COLO668 (cell line): ENCODE results near the gene GALNTL6.

Experiments used
- DNase-seq: peaks from one replicate; lab custom pipeline; 2025; ENCODE audit not compliant: unreplicated experiment; lab: John Stamatoyannopoulos, UW

GALNTL6 gene

GRCh38 chr4:172177382-172177781 is 364.2 kb downstream of the GALNTL6 start:
- DNase-seq = no peak

- DNase-seq = no peak
Measured at GRCh38 chr4:172188248-172188988, 375.2 kb downstream of the GALNTL6 start.

GRCh38 chr4:172202480-172203076 is 389.4 kb downstream of the GALNTL6 start:
- DNase-seq = no peak

- no peak for DNase-seq
Measured at GRCh38 chr4:172207258-172207657, 394.1 kb downstream of the GALNTL6 start.

- DNase-seq = no peak
Measured at GRCh38 chr4:172207886-172208285, 394.7 kb downstream of the GALNTL6 start.

- DNase-seq = no peak
Measured at GRCh38 chr4:172220679-172221078, 407.5 kb downstream of the GALNTL6 start.

- DNase-seq = no peak
Measured at GRCh38 chr4:172225457-172225856, 412.3 kb downstream of the GALNTL6 start.

GRCh38 chr4:172232966-172233365 is 419.8 kb downstream of the GALNTL6 start:
- no peak for DNase-seq

GRCh38 chr4:172243551-172243950 is 430.3 kb downstream of the GALNTL6 start:
- DNase-seq = no peak

- no peak for DNase-seq
Measured at GRCh38 chr4:172245516-172245915, 432.3 kb downstream of the GALNTL6 start.

- DNase-seq = no peak
Measured at GRCh38 chr4:172253409-172253808, 440.2 kb downstream of the GALNTL6 start.

GRCh38 chr4:172256820-172257219 is 443.6 kb downstream of the GALNTL6 start:
- no peak for DNase-seq

GRCh38 chr4:172270397-172270796 is 457.2 kb downstream of the GALNTL6 start:
- no peak for DNase-seq

- no peak for DNase-seq
Measured at GRCh38 chr4:172287117-172287516, 473.9 kb downstream of the GALNTL6 start.

GRCh38 chr4:172305698-172306097 is 492.5 kb downstream of the GALNTL6 start:
- no peak for DNase-seq

GRCh38 chr4:172308078-172308477 is 494.9 kb downstream of the GALNTL6 start:
- DNase-seq = no peak

GRCh38 chr4:172311682-172312081 is 498.5 kb downstream of the GALNTL6 start:
- DNase-seq = no peak

- DNase-seq = no peak
Measured at GRCh38 chr4:172323288-172323687, 510.1 kb downstream of the GALNTL6 start.

GRCh38 chr4:172344308-172344938 is 531.2 kb downstream of the GALNTL6 start:
- no peak for DNase-seq

GRCh38 chr4:172348426-172348825 is 535.2 kb downstream of the GALNTL6 start:
- no peak for DNase-seq

- no peak for DNase-seq
Measured at GRCh38 chr4:172352356-172352755, 539.2 kb downstream of the GALNTL6 start.

- no peak for DNase-seq
Measured at GRCh38 chr4:172356016-172356415, 542.8 kb downstream of the GALNTL6 start.
